ENCODE measurements around the gene SNX14.
"Not testable (repeated sequence)": the region's sequence is repeated elsewhere in the genome, so short reads cannot be mapped to it uniquely, and the experiment has no call there.

The SNX14 gene

GRCh38 chr6:85593438-85594196 lies at the start of gene SNX14:
Gene SNX14, minus strand, starts transcription at chr6:85593858. Its CDS starts 140 bp downstream, at chr6:85593718.
- peak; percentile 93 for DNase-seq

- peak; percentile 99 for DNase-seq
Measured at GRCh38 chr6:85642774-85643536, 49.3 kb upstream of the SNX14 start, which contains the start of gene SYNCRIP. Gene SYNCRIP, minus strand, starts transcription at chr6:85642886. Its CDS starts 1,447 bp downstream, at chr6:85641439.

GRCh38 chr6:85641897-85642773 lies 48.5 kb upstream of the SNX14 start:
- peak; percentile 59 for DNase-seq

GRCh38 chr6:85641522-85641896 lies 47.9 kb upstream of the SNX14 start:
- peak; percentile 28 for DNase-seq

- DNase-seq: no peak
Measured at GRCh38 chr6:85640821-85641220, 47.2 kb upstream of the SNX14 start.

GRCh38 chr6:85637579-85637978 lies 43.9 kb upstream of the SNX14 start:
- no peak for DNase-seq

GRCh38 chr6:85632164-85632942 lies 38.7 kb upstream of the SNX14 start:
- no peak for DNase-seq

GRCh38 chr6:85631117-85631516 lies 37.5 kb upstream of the SNX14 start:
- not testable (repeated sequence) for DNase-seq

- DNase-seq: no peak
Measured at GRCh38 chr6:85628353-85628752, 34.7 kb upstream of the SNX14 start.

GRCh38 chr6:85620308-85620707 lies 26.6 kb upstream of the SNX14 start:
- DNase-seq: no peak

GRCh38 chr6:85614780-85615179 lies 21.1 kb upstream of the SNX14 start:
- no peak for DNase-seq

- DNase-seq: no peak
Measured at GRCh38 chr6:85612690-85613474, 19.2 kb upstream of the SNX14 start.

GRCh38 chr6:85610182-85610895 lies 16.7 kb upstream of the SNX14 start:
- DNase-seq: no peak

- no peak for DNase-seq
Measured at GRCh38 chr6:85602100-85602499, 8.4 kb upstream of the SNX14 start.

GRCh38 chr6:85600713-85601313 lies 7.2 kb upstream of the SNX14 start:
- no peak for DNase-seq

GRCh38 chr6:85594197-85594930 lies 706 bp upstream of the SNX14 start:
- peak; percentile 46 for DNase-seq

GRCh38 chr6:85592033-85592432 lies 1.6 kb downstream of the SNX14 start:
- no peak for DNase-seq

GRCh38 chr6:85591207-85591606 lies 2.5 kb downstream of the SNX14 start:
- DNase-seq: no peak

- DNase-seq: no peak
Measured at GRCh38 chr6:85585741-85586140, 7.9 kb downstream of the SNX14 start.

- DNase-seq: not testable (repeated sequence)
Measured at GRCh38 chr6:85582832-85583231, 10.8 kb downstream of the SNX14 start.

Measured in activated CD4-positive, alpha-beta T cell treated with anti-CD3 and anti-CD28 coated beads, Interleukin-2, amount 50 U/mL, for 16 hours (primary cell).